PC-9 (cell line): Measurements from ENCODE around the gene ADISSP. TPM values are rescaled to one million over a fixed set of nuclear protein-coding genes. Genes with fewer than 3 reads are reported as not detected.

Source experiments
- BruUV-seq: library from RNA; stranded (reverse); fragments of 400-500 nt; replicated peaks from 2 replicates; lab custom pipeline; 2021; lab: Mats Ljungman, UMichigan
- CTCF ChIA-PET: fragments of 300-600 bp; sonication (Branson Sonifier 250); formaldehyde crosslinking; loops from one replicate; lab custom pipeline; 2022; ENCODE audit warnings: antibody characterized with exemption; lab: Charles Lee
- POLR2A ChIA-PET: fragments of 300-600 bp; sonication (Branson Sonifier 250); formaldehyde crosslinking; loops from one replicate; lab custom pipeline; 2022; ENCODE audit warnings: antibody characterized with exemption; ENCODE audit not compliant: unreplicated experiment; lab: Charles Lee
- DNase-seq, 2 experiments: peaks; one replicate each; pipeline versions ENCODE4 v3.0.0 to v3.0.0-alpha.2; 2015 to 2022; ENCODE audit warnings: mixed read lengths in 1 of 2
- H2AFZ ChIP-seq: fragments of 200-600 bp; sonication (generic); 2 replicates; pipeline ENCODE4 v1.8.1; 2017; ENCODE audit warnings: antibody characterized with exemption
- H3F3A ChIP-seq: fragments of 200-600 bp; sonication (generic); 2 replicates; pipeline ENCODE4 v1.8.1; 2017; ENCODE audit warnings: antibody characterized with exemption, mild to moderate bottlenecking, low read depth; ENCODE audit not compliant: insufficient read depth
- H3K27ac ChIP-seq: fragments of 200-600 bp; sonication (generic); 2 replicates; pipeline ENCODE4 v1.6.1; 2016; ENCODE audit warnings: mixed run types
- H3K27me3 ChIP-seq: fragments of 200-600 bp; sonication (generic); 2 replicates; pipeline ENCODE4 v1.6.1; 2016; ENCODE audit warnings: low read depth, mixed run types; ENCODE audit not compliant: insufficient read depth
- H3K36me3 ChIP-seq: fragments of 200-600 bp; sonication (generic); 2 replicates; pipeline ENCODE4 v1.6.1; 2016; ENCODE audit warnings: low read depth, mixed run types
- H3K4me1 ChIP-seq: fragments of 200-600 bp; sonication (generic); replicated peaks from 2 replicates; pipeline ENCODE4 v1.6.1; 2016; ENCODE audit warnings: mixed run types; ENCODE audit not compliant: insufficient read depth
- H3K4me2 ChIP-seq: fragments of 200-600 bp; sonication (generic); 2 replicates; pipeline ENCODE4 v1.6.1; 2017; ENCODE audit warnings: mixed run types
- H3K4me3 ChIP-seq: fragments of 200-600 bp; sonication (generic); 2 replicates; pipeline ENCODE4 v1.6.1; 2016; ENCODE audit warnings: mixed run types
- H3K79me2 ChIP-seq: fragments of 200-600 bp; sonication (generic); 2 replicates; pipeline ENCODE4 v1.6.1; 2017; ENCODE audit warnings: low read depth, mixed run types
- H3K9me2 ChIP-seq: fragments of 200-600 bp; sonication (generic); 2 replicates; pipeline ENCODE4 v1.8.1; 2017; ENCODE audit warnings: mild to moderate bottlenecking; ENCODE audit not compliant: insufficient read depth
- H3K9me3 ChIP-seq: fragments of 200-600 bp; sonication (generic); 2 replicates; pipeline ENCODE4 v1.8.1; 2016; ENCODE audit warnings: low read depth; ENCODE audit not compliant: insufficient read depth
- H4K20me1 ChIP-seq: fragments of 200-600 bp; sonication (generic); 2 replicates; pipeline ENCODE4 v1.8.1; 2017; ENCODE audit not compliant: insufficient read depth
- EZH2 ChIP-seq: fragments of 200-600 bp; sonication (generic); IDR thresholded peaks from 2 replicates; pipeline ENCODE4 v1.8.0; 2017; ENCODE audit warnings: antibody characterized with exemption, low read depth
- intact Hi-C: fragments of 100-400 bp; cut with micrococcal nuclease; formaldehyde crosslinking; loops from one replicate; pipeline ENCODE4 v1.10.0; 2022; ENCODE audit not compliant: unreplicated experiment
- total RNA-seq: library from RNA; stranded (reverse); gene quantifications from 2 replicates; pipeline ENCODE4 v1.2.3, GENCODE V29; 2021
- TF ChIP-seq, protein P1 (sequence below): fragments of 200-600 bp; sonication (generic); conservative IDR thresholded peaks from 2 replicates; pipeline ENCODE4 v1.6.1; 2017; ENCODE audit warnings: mixed run types, antibody characterized with exemption, mild to moderate bottlenecking, moderate library complexity

Gene ADISSP
- total RNA-seq, 1 experiment from 2014 or later, result 86.9 TPM

GRCh38 chr20:3760655-3761348 lies 6.8 kb downstream of the ADISSP start:
- H3K4me3 ChIP-seq, result no peak overlapping the region
- H2AFZ ChIP-seq, result no peak overlapping the region
- POLR2A ChIA-PET, result interaction anchor here (0.6 kb wide), 1 partner anchor 16 kb away, joined by 19 read pairs; no protein-coding TSS in a partner anchor
- no peaks in the 10 kb centered on the region for H3K27me3 ChIP-seq
- no peaks in the 10 kb centered on the region for H3K9me3 ChIP-seq
- no peaks in the 10 kb centered on the region for H3K79me2 ChIP-seq
- TF ChIP-seq, protein P1, sequence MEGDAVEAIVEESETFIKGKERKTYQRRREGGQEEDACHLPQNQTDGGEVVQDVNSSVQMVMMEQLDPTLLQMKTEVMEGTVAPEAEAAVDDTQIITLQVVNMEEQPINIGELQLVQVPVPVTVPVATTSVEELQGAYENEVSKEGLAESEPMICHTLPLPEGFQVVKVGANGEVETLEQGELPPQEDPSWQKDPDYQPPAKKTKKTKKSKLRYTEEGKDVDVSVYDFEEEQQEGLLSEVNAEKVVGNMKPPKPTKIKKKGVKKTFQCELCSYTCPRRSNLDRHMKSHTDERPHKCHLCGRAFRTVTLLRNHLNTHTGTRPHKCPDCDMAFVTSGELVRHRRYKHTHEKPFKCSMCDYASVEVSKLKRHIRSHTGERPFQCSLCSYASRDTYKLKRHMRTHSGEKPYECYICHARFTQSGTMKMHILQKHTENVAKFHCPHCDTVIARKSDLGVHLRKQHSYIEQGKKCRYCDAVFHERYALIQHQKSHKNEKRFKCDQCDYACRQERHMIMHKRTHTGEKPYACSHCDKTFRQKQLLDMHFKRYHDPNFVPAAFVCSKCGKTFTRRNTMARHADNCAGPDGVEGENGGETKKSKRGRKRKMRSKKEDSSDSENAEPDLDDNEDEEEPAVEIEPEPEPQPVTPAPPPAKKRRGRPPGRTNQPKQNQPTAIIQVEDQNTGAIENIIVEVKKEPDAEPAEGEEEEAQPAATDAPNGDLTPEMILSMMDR, result no peak
- TF ChIP-seq EZH2, result no peak
- H3K27ac ChIP-seq, result no peak overlapping the region
- BruUV-seq, result no TSS peak
- no peaks in the 10 kb centered on the region for H3F3A ChIP-seq
- no peaks in the 10 kb centered on the region for H3K4me1 ChIP-seq
- no peak for DNase-seq
- H3K4me2 ChIP-seq, result no peak overlapping the region
- no peaks in the 10 kb centered on the region; the same call in 1 of the 2 replicates for H4K20me1 ChIP-seq
- CTCF ChIA-PET, result no interaction called here
- intact Hi-C loops, result no loop called here
- H3K36me3 ChIP-seq, result no peaks in the 10 kb centered on the region
- no peaks in the 10 kb centered on the region for H3K9me2 ChIP-seq

DNA sequence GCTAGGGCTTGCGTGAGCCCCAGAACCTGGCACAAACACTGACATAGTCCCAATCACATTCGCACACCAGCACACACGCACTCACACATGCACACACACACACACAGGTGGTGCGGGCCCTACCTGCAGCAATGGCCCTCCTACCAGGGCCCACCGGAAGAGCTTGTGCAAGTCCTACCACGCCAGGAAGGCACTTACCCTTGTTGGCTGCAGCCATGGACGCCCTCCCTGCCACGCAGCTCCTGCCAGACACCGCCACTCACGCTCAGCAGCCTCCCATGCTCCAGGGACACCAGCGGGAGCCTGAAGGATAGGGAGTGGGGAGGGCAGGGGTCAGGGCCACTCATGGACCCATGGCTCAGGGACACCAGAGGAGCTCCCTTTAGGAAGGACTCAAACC lies 7.7 kb downstream of the ADISSP start:
- DNase-seq, result no peak
- Histone ChIP-seq H3K27me3 (no peaks in the 10 kb centered on the region), H3K79me2 (no peaks in the 10 kb centered on the region), H3K27ac (no peak overlapping the region), H3K4me3 (no peak overlapping the region), H3K36me3 (no peaks in the 10 kb centered on the region), H3F3A (no peaks in the 10 kb centered on the region), H3K4me1 (no peaks in the 10 kb centered on the region), H4K20me1 (no peaks in the 10 kb centered on the region; the same call in 1 of the 2 replicates), H3K4me2 (no peak overlapping the region), H3K9me3 (no peaks in the 10 kb centered on the region), H2AFZ (no peak overlapping the region), H3K9me2 (no peaks in the 10 kb centered on the region)
- CTCF ChIA-PET, result no interaction called here
- POLR2A ChIA-PET, result interaction anchor here (0.6 kb wide), 1 partner anchor 15 kb away, joined by 19 read pairs; no protein-coding TSS in a partner anchor
- TF ChIP-seq, protein P1, result no peak
- no peak for TF ChIP-seq EZH2
- BruUV-seq, result no TSS peak
- intact Hi-C loops, result no loop called here

GRCh38 chr20:3759316-3759823 lies 8.2 kb downstream of the ADISSP start:
- Histone ChIP-seq H3K27ac (no peak overlapping the region), H3K27me3 (no peaks in the 10 kb centered on the region), H2AFZ (no peak overlapping the region), H4K20me1 (no peaks in the 10 kb centered on the region; the same call in 1 of the 2 replicates), H3K9me3 (no peaks in the 10 kb centered on the region), H3K36me3 (no peaks in the 10 kb centered on the region), H3F3A (no peaks in the 10 kb centered on the region), H3K79me2 (no peaks in the 10 kb centered on the region), H3K4me1 (no peaks in the 10 kb centered on the region), H3K4me2 (no peak overlapping the region), H3K4me3 (no peak overlapping the region), H3K9me2 (no peaks in the 10 kb centered on the region)
- TF ChIP-seq EZH2, result no peak
- TF ChIP-seq, protein P1, result no peak
- CTCF ChIA-PET, result no interaction called here
- intact Hi-C loops, result no loop called here
- POLR2A ChIA-PET, result no interaction called here
- no TSS peak for BruUV-seq
- DNase-seq, result no peak
